MM.1S (cell line): Measurements from ENCODE around the gene PDCD2L.

ENCODE experiments used
- DNase-seq: peaks from one replicate; pipeline ENCODE4 v3.0.0-alpha.2; 2015
- H2AFZ ChIP-seq: fragments of 300-600 bp; sonication (generic); 2 replicates; pipeline ENCODE4 v1.6.0; 2016; ENCODE audit warnings: antibody characterized with exemption, low read length
- H3F3A ChIP-seq: fragments of 300-600 bp; sonication (generic); 2 replicates; pipeline ENCODE4 v1.6.1; 2016; ENCODE audit warnings: mild to moderate bottlenecking, antibody characterized with exemption, low read length, moderate library complexity, mixed read lengths; ENCODE audit not compliant: insufficient read depth
- H3K27ac ChIP-seq: fragments of 300-600 bp; sonication (generic); 2 replicates; pipeline ENCODE4 v1.5.1; 2016; ENCODE audit warnings: mild to moderate bottlenecking, low read length
- H3K27me3 ChIP-seq: fragments of 300-600 bp; sonication (generic); replicated peaks from 2 replicates; pipeline ENCODE4 v1.6.0; 2016; ENCODE audit warnings: low read length; ENCODE audit not compliant: insufficient read depth
- H3K36me3 ChIP-seq: fragments of 300-600 bp; sonication (generic); replicated peaks from 2 replicates; pipeline ENCODE4 v1.6.1; 2016; ENCODE audit warnings: mild to moderate bottlenecking, low read length, mixed read lengths; ENCODE audit not compliant: insufficient read depth
- H3K4me1 ChIP-seq: fragments of 300-600 bp; sonication (generic); 2 replicates; pipeline ENCODE4 v1.6.1; 2016; ENCODE audit warnings: low read length, mixed read lengths
- H3K4me2 ChIP-seq: fragments of 300-600 bp; sonication (generic); 2 replicates; pipeline ENCODE4 v1.6.0; 2016; ENCODE audit warnings: low read depth, low read length
- H3K4me3 ChIP-seq: fragments of 300-600 bp; sonication (generic); 2 replicates; pipeline ENCODE4 v1.5.1; 2016; ENCODE audit warnings: low read length, mixed read lengths
- H3K79me2 ChIP-seq: fragments of 300-600 bp; sonication (generic); 2 replicates; pipeline ENCODE4 v1.6.1; 2016; ENCODE audit warnings: mixed run types, low read length, mixed read lengths
- H3K9ac ChIP-seq: fragments of 300-600 bp; sonication (generic); 2 replicates; pipeline ENCODE4 v1.6.1; 2016; ENCODE audit warnings: low read length, mixed read lengths
- H3K9me2 ChIP-seq: fragments of 300-600 bp; sonication (generic); replicated peaks from 2 replicates; pipeline ENCODE4 v1.6.1; 2016; ENCODE audit warnings: mild to moderate bottlenecking, low read length, mixed read lengths; ENCODE audit not compliant: insufficient read depth
- H3K9me3 ChIP-seq: fragments of 300-600 bp; sonication (generic); replicated peaks from 2 replicates; pipeline ENCODE4 v1.6.1; 2016; ENCODE audit warnings: mild to moderate bottlenecking, low read length, mixed read lengths; ENCODE audit not compliant: insufficient read depth
- H4K20me1 ChIP-seq: fragments of 300-600 bp; sonication (generic); 2 replicates; pipeline ENCODE4 v1.6.1; 2016; ENCODE audit warnings: mild to moderate bottlenecking, low read length, moderate library complexity, mixed read lengths; ENCODE audit not compliant: insufficient read depth
- EZH2 ChIP-seq: fragments of 300-600 bp; sonication (generic); optimal IDR thresholded peaks from 2 replicates; pipeline ENCODE3; 2017; ENCODE audit warnings: low read depth, mild to moderate bottlenecking, antibody characterized with exemption, low read length, mixed read lengths
- EZH2phosphoT487 ChIP-seq: fragments of 300-600 bp; sonication (generic); IDR thresholded peaks from 2 replicates; pipeline ENCODE4 v1.6.1; 2018; ENCODE audit warnings: antibody characterized with exemption, low read length
- TF ChIP-seq, protein P1 (sequence below): fragments of 300-600 bp; sonication (generic); IDR thresholded peaks from 2 replicates; pipeline ENCODE4 v1.5.1; 2016; ENCODE audit warnings: antibody characterized with exemption, low read length, mixed read lengths

Gene PDCD2L

DNA sequence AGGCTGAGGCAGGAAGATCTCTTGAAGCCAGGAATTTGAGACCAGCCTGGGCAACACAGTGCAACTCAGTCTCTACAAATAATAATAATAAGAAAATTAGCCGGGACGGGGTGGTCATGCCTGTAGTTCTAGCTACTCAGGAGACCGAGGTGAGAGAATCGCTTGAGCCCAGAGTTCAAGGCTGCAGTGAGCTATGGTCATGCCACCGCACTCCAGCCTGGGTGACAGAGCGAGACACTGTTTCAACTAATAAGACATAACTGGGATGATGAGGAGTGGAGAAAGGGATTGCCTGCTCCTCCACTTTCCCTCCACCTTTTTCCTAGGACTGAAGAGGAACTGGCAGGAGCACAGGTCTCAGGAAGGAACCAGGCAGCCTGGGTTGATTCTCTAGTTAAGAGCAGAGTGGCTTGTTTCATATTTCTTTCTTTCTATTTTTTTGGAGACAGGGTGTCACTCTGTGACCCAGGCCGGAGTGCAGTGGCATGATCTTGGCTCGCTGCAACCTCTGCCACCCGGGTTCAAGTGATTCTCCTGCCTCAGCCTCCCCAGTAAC lies 43.8 kb upstream of the PDCD2L start:
- Histone ChIP-seq H3K36me3 (no peaks in the 10 kb centered on the region), H3K4me3 (no peak overlapping the region), H3K9me2 (no peaks in the 10 kb centered on the region), H4K20me1 (no peaks in the 10 kb centered on the region), H3K27ac (no peak overlapping the region), H3F3A (peaks cover 26% of the 10 kb centered on the region; the same call in 1 of the 2 replicates), H3K79me2 (peaks cover 4% of the 10 kb centered on the region), H3K9ac (no peak overlapping the region), H3K27me3 (no peaks in the 10 kb centered on the region), H2AFZ (no peak overlapping the region), H3K9me3 (no peaks in the 10 kb centered on the region), H3K4me2 (no peak overlapping the region), H3K4me1 (peaks cover 13% of the 10 kb centered on the region)
- no peak for DNase-seq
- TF ChIP-seq EZH2phosphoT487 (no peak), EZH2 (no peak)
- TF ChIP-seq, protein P1, sequence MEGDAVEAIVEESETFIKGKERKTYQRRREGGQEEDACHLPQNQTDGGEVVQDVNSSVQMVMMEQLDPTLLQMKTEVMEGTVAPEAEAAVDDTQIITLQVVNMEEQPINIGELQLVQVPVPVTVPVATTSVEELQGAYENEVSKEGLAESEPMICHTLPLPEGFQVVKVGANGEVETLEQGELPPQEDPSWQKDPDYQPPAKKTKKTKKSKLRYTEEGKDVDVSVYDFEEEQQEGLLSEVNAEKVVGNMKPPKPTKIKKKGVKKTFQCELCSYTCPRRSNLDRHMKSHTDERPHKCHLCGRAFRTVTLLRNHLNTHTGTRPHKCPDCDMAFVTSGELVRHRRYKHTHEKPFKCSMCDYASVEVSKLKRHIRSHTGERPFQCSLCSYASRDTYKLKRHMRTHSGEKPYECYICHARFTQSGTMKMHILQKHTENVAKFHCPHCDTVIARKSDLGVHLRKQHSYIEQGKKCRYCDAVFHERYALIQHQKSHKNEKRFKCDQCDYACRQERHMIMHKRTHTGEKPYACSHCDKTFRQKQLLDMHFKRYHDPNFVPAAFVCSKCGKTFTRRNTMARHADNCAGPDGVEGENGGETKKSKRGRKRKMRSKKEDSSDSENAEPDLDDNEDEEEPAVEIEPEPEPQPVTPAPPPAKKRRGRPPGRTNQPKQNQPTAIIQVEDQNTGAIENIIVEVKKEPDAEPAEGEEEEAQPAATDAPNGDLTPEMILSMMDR = no peak

DNA sequence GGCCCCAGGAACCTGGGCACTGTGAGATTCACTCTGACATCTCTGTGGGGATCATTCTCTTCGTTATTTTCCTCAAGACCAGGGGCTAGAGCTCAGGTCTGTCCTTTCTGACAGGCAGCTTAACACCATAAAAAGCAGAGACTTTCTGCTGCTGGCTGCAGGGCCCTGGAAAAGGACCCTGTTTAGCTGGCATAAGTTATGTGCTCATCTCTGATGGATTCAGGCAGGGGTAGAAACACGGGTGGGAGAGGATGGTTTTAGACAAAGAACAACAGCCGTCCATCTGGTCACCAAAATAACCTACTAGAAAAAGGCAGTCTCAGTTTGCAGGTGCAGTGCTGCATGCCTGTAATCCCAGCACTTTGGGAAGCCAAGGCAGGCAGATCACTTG lies 41.5 kb upstream of the PDCD2L start:
- H3F3A ChIP-seq = peaks cover 26% of the 10 kb centered on the region; the same call in 1 of the 2 replicates
- no peak overlapping the region for H3K4me3 ChIP-seq
- peaks cover 27% of the 10 kb centered on the region for H3K79me2 ChIP-seq
- H3K27ac ChIP-seq = no peak overlapping the region
- H3K9me3 ChIP-seq = no peaks in the 10 kb centered on the region
- H3K4me2 ChIP-seq = no peak overlapping the region
- peaks cover 5% of the 10 kb centered on the region; the same call in 1 of the 2 replicates for H3K36me3 ChIP-seq
- H3K4me1 ChIP-seq = peaks cover 28% of the 10 kb centered on the region
- no peaks in the 10 kb centered on the region for H3K9me2 ChIP-seq
- H3K9ac ChIP-seq = no peak overlapping the region
- no peak for DNase-seq
- no peak for TF ChIP-seq EZH2
- TF ChIP-seq, protein P1 = no peak
- TF ChIP-seq EZH2phosphoT487 = no peak
- 0 out of 2 replicates have a peak, but pooled peaks cover 9% of the 10 kb centered on the region for H4K20me1 ChIP-seq
- H3K27me3 ChIP-seq = no peaks in the 10 kb centered on the region
- H2AFZ ChIP-seq = no peak overlapping the region

DNA sequence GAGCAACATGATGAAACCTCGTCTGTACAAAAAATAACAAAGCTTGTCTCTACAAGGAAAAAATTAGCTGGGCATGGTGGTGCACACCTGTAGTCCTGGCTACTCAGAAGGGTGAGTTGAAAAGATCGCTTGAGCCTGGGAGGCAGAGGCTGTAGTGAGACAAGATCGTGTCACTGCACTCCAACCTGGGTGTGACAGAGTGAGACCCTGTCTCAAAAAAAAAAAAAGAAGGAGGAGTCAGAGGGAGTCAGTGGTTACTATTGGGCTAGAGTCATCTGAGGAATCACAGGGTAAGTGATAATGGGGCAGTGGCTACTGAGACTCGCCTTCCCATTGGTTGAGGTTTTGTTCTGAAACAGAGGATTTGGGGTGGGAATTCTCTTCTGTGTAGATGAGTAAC lies 41.1 kb upstream of the PDCD2L start:
- no peak overlapping the region for H3K9ac ChIP-seq
- peaks cover 11% of the 10 kb centered on the region; the same call in 1 of the 2 replicates for H4K20me1 ChIP-seq
- no peak overlapping the region for H3K4me2 ChIP-seq
- H3K79me2 ChIP-seq = peaks cover 31% of the 10 kb centered on the region
- TF ChIP-seq EZH2phosphoT487 (no peak), EZH2 (no peak)
- TF ChIP-seq, protein P1 = no peak
- no peak overlapping the region for H3K27ac ChIP-seq
- H2AFZ ChIP-seq = no peak overlapping the region
- H3K4me3 ChIP-seq = no peak overlapping the region
- no peaks in the 10 kb centered on the region for H3K9me3 ChIP-seq
- peaks cover 26% of the 10 kb centered on the region; the same call in 1 of the 2 replicates for H3F3A ChIP-seq
- H3K27me3 ChIP-seq = no peaks in the 10 kb centered on the region
- peaks cover 6% of the 10 kb centered on the region; the same call in 1 of the 2 replicates for H3K36me3 ChIP-seq
- DNase-seq = no peak
- H3K9me2 ChIP-seq = no peaks in the 10 kb centered on the region
- peaks cover 28% of the 10 kb centered on the region for H3K4me1 ChIP-seq
